DMS153 (cell line): ENCODE measurements around the gene SNAP29.
"Not testable (repeated sequence)": the region's sequence is repeated elsewhere in the genome, so short reads cannot be mapped to it uniquely, and the experiment has no call there.

Experiments used
- DNase-seq: peaks from one replicate; lab custom pipeline; 2025; lab: John Stamatoyannopoulos, UW

The SNAP29 gene

GRCh38 chr22:20836987-20837823 lies 21.6 kb upstream of the SNAP29 start:
- DNase-seq = no peak

DNA sequence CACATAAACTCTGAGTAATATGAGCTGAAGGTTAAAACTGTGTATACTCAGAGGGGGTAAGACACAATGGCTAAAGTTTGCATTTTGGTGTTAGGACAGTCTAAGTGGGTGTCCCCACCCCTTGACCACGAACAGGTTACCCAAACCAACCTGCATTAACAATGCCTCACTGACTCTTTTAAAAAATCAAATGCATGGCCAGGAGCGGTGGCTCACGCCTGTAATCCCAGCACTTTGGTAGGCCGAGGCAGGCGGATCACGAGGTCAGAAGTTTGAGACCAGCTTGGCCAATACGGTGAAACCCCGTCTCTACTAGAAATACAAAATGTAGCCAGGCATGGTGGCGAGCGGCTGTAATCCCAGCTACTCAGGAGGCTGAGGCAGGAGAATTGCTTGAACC lies 19.5 kb upstream of the SNAP29 start:
- DNase-seq = not testable (repeated sequence)

GRCh38 chr22:20839837-20840645 lies 18.8 kb upstream of the SNAP29 start:
- no peak for DNase-seq

GRCh38 chr22:20840646-20841371 lies 18.0 kb upstream of the SNAP29 start:
- DNase-seq = no peak

- no peak for DNase-seq
Measured at GRCh38 chr22:20843501-20843900, 15.3 kb upstream of the SNAP29 start.

DNA sequence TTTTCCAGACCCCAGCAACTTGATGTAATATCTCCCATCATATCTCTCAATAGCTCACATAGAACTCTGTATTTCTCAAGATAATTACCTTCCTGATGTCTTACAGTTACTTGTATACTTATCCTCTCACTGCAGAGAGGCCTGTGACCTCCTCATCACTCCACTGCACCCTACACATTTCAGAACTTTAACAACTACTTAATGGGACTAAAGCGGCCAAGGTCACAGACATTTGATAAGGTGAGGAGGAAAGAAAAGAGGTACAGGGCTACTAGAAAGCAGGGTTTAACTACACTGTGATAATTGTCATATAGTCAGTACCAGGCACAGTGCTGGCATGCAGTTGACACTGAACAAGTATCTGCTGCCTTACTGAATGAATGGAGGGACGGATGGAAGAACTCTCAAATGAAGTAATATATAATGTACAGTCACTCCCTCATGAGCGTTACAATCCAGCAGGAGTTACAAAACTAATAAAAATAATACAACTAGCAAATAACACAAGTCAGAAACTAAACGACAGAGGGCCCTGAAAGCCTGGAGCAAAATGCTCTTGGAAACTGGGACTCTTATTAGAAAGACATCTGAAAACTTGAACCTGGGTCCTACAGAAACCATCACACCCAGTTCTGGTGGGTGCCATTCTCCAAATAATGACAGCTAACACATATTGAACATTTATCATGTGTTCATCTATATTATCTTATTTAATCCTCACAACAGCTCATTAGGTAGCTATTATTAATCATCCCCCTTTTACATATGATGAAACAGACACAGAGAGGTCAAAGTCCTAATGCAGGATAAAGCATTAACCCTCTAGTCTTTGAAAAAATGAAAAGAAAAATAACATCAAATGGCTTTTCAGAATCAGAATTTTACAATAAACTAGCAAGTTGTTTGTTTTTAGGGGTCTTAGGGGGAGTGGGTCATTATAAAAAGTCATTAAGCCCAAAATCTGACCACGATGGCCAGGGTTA lies 14.5 kb upstream of the SNAP29 start:
- no peak for DNase-seq

GRCh38 chr22:20847318-20847822 lies 11.4 kb upstream of the SNAP29 start:
- DNase-seq = no peak

DNA sequence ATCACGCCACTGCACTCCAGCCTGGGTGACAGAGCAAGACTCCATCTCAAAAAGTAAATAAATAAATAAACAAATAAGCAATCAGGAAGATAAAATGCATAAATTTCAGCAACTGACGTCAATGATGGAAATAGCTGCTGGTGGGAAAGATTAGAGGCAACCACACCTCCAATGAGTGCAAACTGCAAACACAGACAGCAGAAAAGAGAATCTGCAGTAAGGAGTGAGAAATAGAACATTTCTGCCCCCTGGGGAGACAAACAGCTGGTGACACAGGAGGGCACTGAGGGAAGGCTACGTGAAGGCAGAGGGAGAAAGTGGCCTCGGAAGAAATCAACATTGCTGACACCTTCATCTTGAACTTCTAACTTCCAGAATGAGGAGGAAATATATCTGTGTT lies 6.7 kb upstream of the SNAP29 start:
- no peak for DNase-seq

DNA sequence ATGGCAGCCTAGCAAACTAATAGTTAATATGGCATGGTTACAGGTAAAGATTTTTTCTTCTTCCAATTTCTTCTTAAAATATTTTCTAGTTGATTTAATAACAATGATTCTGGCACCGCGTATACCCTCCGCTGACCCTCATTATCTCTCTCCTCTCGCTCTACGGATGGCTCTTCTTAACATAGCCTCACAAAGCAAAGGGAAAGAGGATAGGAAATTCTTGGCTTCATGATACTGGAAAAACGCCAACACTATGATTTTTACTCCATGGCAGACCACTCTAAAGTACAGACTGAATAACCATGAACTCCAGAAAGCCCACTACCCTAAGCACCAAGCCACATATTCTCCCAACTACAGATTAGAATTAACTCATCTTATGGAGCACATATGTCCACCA lies 6.3 kb upstream of the SNAP29 start:
- DNase-seq = no peak

DNA sequence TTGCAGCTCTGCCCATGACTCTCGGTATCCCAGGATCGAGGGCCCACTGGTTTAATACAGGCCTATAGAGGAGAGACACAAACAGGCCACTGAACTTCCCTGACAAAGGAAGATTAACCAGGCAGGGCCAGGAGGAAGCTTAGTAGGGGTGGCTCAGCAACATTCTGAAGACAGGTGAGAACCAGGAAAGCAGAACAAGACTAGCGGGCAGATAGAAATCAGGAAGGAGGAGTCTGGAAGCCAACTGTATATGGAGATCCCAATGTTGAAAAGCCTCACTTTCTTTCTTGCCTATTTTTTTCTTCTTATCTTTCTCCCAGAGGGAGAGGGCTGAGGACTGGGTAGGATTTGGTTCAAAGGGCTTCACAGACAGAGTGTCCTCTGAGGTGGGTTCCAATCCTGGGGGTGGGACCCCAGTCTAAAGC lies 5.6 kb upstream of the SNAP29 start:
- DNase-seq = no peak

- no peak for DNase-seq
Measured at GRCh38 chr22:20857247-20857643, 1.6 kb upstream of the SNAP29 start.

- peak; percentile 61 for DNase-seq
Measured at GRCh38 chr22:20857838-20858614, 781 bp upstream of the SNAP29 start.

DNA sequence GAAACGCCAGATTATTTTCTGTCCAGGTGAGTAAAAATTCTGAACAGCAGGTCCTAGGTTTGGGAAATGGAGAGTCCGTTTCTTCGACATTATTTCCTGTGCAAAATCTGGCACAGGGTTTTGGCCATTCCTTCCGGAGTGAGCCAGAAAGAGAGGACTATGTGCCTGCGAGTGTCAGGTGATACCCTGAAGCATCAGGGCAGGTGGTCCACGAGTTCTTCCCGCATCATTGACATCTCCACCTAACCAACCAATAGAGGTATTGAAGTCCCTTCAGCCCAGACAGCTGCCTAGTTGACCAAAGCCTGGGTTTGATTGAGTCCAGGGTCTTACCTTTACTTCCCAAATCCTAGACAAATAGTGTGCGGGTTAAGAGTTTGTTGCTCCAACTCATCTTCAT lies 808 bp downstream of the SNAP29 start:
- no peak for DNase-seq

DNA sequence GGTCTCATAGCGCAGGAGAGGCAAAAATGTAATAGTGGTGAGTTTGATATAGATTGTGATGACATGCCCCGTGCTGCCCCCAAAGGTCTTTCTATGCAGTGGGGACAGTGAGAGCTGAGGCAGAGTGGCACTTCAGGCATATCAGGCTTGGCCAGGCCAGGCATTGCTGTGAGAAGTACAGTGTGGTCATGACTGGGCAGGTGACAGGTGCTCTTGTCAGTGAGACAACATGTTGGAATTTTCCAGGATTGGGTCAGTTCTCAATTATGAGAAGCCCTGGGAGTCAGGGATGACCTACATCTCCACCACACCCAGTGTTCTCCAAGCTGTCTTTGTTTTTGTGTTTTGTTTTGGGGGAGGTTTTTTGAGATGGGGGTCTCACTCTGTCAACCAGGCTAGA lies 3.7 kb downstream of the SNAP29 start:
- no peak for DNase-seq

DNA sequence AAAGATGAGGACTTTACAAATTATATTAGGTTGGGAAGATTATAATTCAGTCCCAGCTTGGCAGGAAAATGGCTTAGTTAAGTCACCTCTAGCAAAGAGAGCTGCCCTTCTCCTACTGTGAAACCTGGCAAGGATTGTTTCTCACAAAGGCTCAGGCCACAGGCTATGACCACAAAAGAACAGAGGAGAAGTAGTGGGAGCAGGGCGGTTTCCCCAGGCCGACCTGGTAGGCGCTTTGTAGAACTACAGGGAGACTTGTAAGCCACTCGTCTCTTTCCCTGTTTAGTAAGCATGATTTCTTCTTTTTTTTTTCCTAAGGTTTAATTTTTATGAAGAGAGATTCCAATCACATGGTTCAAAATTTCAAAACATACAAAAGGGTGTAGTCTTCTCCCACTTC lies 4.6 kb downstream of the SNAP29 start:
- DNase-seq = no peak

DNA sequence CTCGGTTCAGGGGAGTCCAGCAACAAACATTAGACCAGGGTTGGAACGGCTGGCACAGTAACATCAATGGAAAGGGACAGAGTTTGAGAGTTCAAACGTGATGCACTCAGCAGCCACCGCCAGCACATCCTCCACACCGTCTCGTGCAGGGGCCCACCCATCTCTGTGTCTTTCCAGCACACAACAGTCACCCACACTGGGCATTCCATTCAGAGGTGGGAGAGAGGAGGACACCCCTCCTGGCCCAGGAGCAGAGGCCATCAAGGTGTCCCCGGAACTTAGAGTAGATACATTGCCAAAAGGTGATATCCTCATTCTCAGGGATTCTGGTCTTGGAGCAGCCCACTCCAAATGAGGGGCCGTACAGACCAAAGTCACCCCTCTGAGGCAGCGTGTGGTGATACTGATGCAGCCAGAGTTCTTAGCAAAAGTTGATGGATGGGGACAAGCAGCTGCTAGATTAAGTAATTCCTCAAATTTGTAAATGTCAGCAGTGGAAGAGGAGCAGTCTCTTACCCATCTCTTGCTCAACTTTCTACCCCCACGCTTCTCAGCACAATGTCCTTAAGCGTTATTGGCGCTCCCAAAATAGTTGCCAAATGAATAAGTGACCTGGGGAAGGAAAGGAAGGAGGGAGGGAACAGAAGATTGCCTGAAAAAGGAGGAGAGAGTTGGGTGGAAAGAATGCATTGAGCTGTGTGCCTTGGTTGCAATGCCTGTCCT lies 5.5 kb downstream of the SNAP29 start:
- DNase-seq = no peak

DNA sequence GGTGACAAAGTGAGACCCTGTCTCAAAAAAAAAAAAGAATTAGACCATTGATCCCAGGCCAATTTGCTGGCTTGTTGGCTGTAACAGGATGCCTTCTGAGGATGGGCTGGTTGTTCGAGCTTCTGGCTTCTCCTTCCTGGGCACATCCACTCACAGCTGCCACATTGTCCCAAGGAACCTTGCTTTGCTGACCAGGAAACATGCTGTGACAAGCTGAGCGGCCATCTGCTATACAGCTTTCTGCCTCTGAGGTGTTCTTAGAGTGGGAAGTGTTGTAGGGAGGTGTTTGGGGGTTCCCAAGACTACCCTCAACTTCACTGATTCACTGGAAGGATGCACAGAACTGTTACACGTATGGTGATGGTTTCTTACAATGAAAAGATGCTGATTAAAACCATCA lies 6.5 kb downstream of the SNAP29 start:
- DNase-seq = no peak

DNA sequence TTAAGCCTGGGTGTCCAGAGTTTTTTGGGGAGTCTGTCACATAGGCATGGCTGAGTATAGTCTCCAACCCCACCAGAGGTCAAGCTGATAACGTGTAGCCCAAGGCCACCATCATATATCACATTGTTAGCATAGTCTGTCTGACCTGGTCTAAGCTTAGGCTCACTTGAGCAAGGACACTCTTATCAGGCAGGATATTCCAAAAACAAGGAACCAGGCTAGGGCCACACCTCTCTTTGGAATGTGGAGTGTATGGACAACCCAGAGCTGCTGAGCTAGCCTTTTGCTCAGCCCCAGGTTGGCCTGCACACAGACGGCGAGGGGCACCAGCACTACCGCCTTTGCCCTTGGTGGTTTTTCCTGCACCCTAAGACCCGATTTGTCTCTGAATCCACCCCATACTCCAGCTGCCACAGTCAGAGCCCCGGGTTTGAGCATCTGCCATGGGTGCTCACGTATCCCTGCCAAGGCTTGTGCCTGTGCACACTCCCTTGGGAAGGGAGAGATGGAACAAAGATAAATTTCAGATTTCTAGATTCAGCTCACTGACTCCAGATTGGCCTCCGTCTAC lies 7.2 kb downstream of the SNAP29 start:
- DNase-seq = no peak

DNA sequence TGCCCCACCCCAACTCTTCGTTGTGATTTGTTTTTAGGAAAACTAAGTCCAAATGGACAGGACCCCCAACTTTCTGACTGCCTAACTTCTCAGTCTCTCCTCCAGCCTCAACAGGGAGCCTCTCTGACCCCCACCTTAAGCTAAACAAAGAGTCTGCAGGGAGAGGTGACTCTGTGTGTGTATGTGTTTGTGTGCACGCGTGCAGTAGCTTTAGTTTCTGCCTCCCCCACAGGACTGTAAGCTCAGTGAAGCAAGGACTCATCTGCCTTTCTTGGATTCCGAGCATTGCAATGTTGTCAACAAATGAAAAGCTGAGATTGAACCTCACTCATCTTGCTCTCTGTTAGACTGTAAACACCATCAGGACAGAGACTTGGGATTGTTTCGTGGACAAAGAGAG lies 7.9 kb downstream of the SNAP29 start:
- no peak for DNase-seq
